IMR-90 (cell line): ENCODE measurements around the gene SLC19A1. TPM values are rescaled to one million over a fixed set of nuclear protein-coding genes. Genes with fewer than 3 reads are reported as not detected.

Experiments
- ATAC-seq: fragments of 200-7000 bp; cut with Tn5 transposase; 2 replicates; pipeline ENCODE4 v1.9.1; 2020; ENCODE audit warnings: low read depth, mild to moderate bottlenecking, moderate library complexity
- BruUV-seq: library from RNA; stranded (reverse); fragments of 400-500 nt; replicated peaks from 2 replicates; lab custom pipeline; 2021; lab: Mats Ljungman, UMichigan
- CTCF ChIA-PET: fragments of 300-600 bp; formaldehyde crosslinking; extraction: SDS; loops from one replicate; lab custom pipeline; 2021; ENCODE audit warnings: antibody characterized with exemption; lab: Yijun Ruan, JAX
- POLR2A ChIA-PET: fragments of 300-600 bp; sonication (Branson Sonifier 250); formaldehyde crosslinking; loops from one replicate; lab custom pipeline; 2022; ENCODE audit warnings: antibody characterized with exemption; ENCODE audit not compliant: unreplicated experiment; lab: Charles Lee
- DNase-seq: peaks from one replicate; pipeline ENCODE4 v3.0.0; 2013
- H2AFZ ChIP-seq: replicated peaks from 2 replicates; pipeline ENCODE3; 2013; ENCODE audit warnings: low read length, mild to moderate bottlenecking; ENCODE audit not compliant: poor library complexity
- H2AK5ac ChIP-seq: 2 replicates; pipeline ENCODE4 v1.6.1; 2013; ENCODE audit warnings: low read depth, low read length, inconsistent platforms
- H2AK9ac ChIP-seq: replicated peaks from 2 replicates; pipeline ENCODE3; 2013; ENCODE audit warnings: mild to moderate bottlenecking, low read depth, low read length, moderate library complexity; ENCODE audit not compliant: poor library complexity
- H2BK120ac ChIP-seq: 2 replicates; pipeline ENCODE4 v1.6.1; 2013; ENCODE audit warnings: low read depth, low read length, inconsistent platforms
- H2BK15ac ChIP-seq: 3 replicates; pipeline ENCODE4 v1.6.1; 2013; ENCODE audit warnings: low read depth, low read length, inconsistent platforms
- H2BK20ac ChIP-seq: 2 replicates; pipeline ENCODE4 v1.6.1; 2013; ENCODE audit warnings: low read depth, mild to moderate bottlenecking, inconsistent platforms, low read length, moderate library complexity
- H2BK5ac ChIP-seq: 2 replicates; pipeline ENCODE4 v1.6.1; 2013; ENCODE audit warnings: mild to moderate bottlenecking, low read depth, low read length, inconsistent platforms; ENCODE audit not compliant: poor library complexity, severe bottlenecking
- H3K14ac ChIP-seq: replicated peaks from 2 replicates; pipeline ENCODE4 v1.6.1; 2013; ENCODE audit warnings: low read depth, low read length, inconsistent platforms
- H3K18ac ChIP-seq: 2 replicates; pipeline ENCODE4 v1.6.1; 2013; ENCODE audit warnings: low read depth, low read length, control low read depth
- H3K23ac ChIP-seq: 2 replicates; pipeline ENCODE4 v1.6.1; 2013; ENCODE audit warnings: low read depth, low read length, inconsistent platforms
- H3K27ac ChIP-seq: 2 replicates; pipeline ENCODE4 v1.5.1; 2013; ENCODE audit warnings: mild to moderate bottlenecking, control low read depth, low read length; ENCODE audit not compliant: insufficient read depth
- H3K27me3 ChIP-seq: 2 replicates; pipeline ENCODE4 v1.6.1; 2013; ENCODE audit warnings: low read length; ENCODE audit not compliant: control insufficient read depth, insufficient read depth
- H3K36me3 ChIP-seq: 2 replicates; pipeline ENCODE4 v1.6.1; 2013; ENCODE audit warnings: low read length, mixed read lengths; ENCODE audit not compliant: control insufficient read depth, insufficient read depth
- H3K4ac ChIP-seq: 2 replicates; pipeline ENCODE4 v1.6.1; 2013; ENCODE audit warnings: low read depth, low read length, inconsistent platforms
- H3K4me1 ChIP-seq: 2 replicates; pipeline ENCODE4 v1.6.1; 2013; ENCODE audit warnings: low read length, mixed read lengths; ENCODE audit not compliant: control insufficient read depth, insufficient read depth
- H3K4me2 ChIP-seq: 2 replicates; pipeline ENCODE4 v1.6.1; 2013; ENCODE audit warnings: low read depth, mild to moderate bottlenecking, control low read depth, low read length, moderate library complexity
- H3K4me3 ChIP-seq: 2 replicates; pipeline ENCODE4 v1.5.1; 2013; ENCODE audit warnings: low read depth, mild to moderate bottlenecking, control low read depth, low read length, moderate library complexity; ENCODE audit not compliant: insufficient read depth
- H3K56ac ChIP-seq: 2 replicates; pipeline ENCODE4 v1.6.1; 2013; ENCODE audit warnings: low read length, inconsistent platforms; ENCODE audit not compliant: insufficient read depth; ENCODE audit errors: extremely low read depth
- H3K79me1 ChIP-seq, 2 experiments: 2 replicates each; pipeline ENCODE4 v1.6.1; 2013; ENCODE audit warnings: low read length in 2 of 2, inconsistent platforms in 1 of 2, low read depth in 1 of 2
- H3K9ac ChIP-seq: 2 replicates; pipeline ENCODE4 v1.6.1; 2013; ENCODE audit warnings: low read depth, low read length, control low read depth
- H3K9me1 ChIP-seq: 2 replicates; pipeline ENCODE4 v1.6.1; 2013; ENCODE audit warnings: low read length, inconsistent platforms; ENCODE audit not compliant: insufficient read depth
- H3K9me3 ChIP-seq: 2 replicates; pipeline ENCODE4 v1.6.1; 2013; ENCODE audit warnings: low read length; ENCODE audit not compliant: control insufficient read depth, insufficient read depth
- H4K20me1 ChIP-seq: 2 replicates; pipeline ENCODE4 v1.6.1; 2013; ENCODE audit warnings: low read length, inconsistent platforms; ENCODE audit not compliant: insufficient read depth
- H4K5ac ChIP-seq: 2 replicates; pipeline ENCODE4 v1.6.1; 2013; ENCODE audit warnings: mild to moderate bottlenecking, low read depth, low read length, control low read depth
- H4K8ac ChIP-seq, 2 experiments: 2 replicates each; pipeline ENCODE4 v1.6.1; 2013; ENCODE audit warnings: low read depth in 2 of 2, low read length in 2 of 2, control low read depth in 1 of 2, inconsistent platforms in 1 of 2
- H4K91ac ChIP-seq: 2 replicates; pipeline ENCODE4 v1.6.1; 2013; ENCODE audit warnings: low read depth, low read length, inconsistent platforms; ENCODE audit not compliant: insufficient read depth
- CTCF ChIP-seq: conservative IDR thresholded peaks from 2 replicates; pipeline ENCODE4 v1.5.1; 2012; ENCODE audit warnings: mild to moderate bottlenecking, low read depth, low read length, improper control_type of control experiment
- FOS ChIP-seq: fragments of 150-350 bp; IDR thresholded peaks from 2 replicates; pipeline ENCODE4 v1.6.1; 2016; ENCODE audit warnings: low read depth, low read length
- MAFK ChIP-seq: IDR thresholded peaks from 2 replicates; pipeline ENCODE4 v1.6.1; 2012; ENCODE audit warnings: low read depth, low read length, improper control_type of control experiment
- NFE2L2 ChIP-seq: fragments of 150-350 bp; IDR thresholded peaks from 2 replicates; pipeline ENCODE4 v1.6.1; 2016; ENCODE audit warnings: low read depth, mild to moderate bottlenecking, low read length
- USF2 ChIP-seq: fragments of 150-350 bp; IDR thresholded peaks from 2 replicates; pipeline ENCODE4 v1.6.1; 2017; ENCODE audit warnings: mild to moderate bottlenecking, antibody characterized with exemption, low read length, low read depth
- WGBS, 2 experiments: methylation state at CpG; one replicate each; pipeline versions ENCODE4 v1.1.5 to v1.1.7; 2013; ENCODE audit warnings: missing lambda C conversion rate in 2 of 2; ENCODE audit not compliant: insufficient read length in 1 of 2; ENCODE audit errors: extremely low coverage in 2 of 2; 5-methylcytosine and 5-hydroxymethylcytosine counted together
- dilution Hi-C: fragments of 300-500 bp; cut with HindIII; formaldehyde crosslinking; loops from one replicate; pipeline ENCODE4 v1.14.3; 2018; ENCODE audit warnings: low sequenced_read_pairs; ENCODE audit not compliant: unreplicated experiment
- in situ Hi-C: fragments of 300-500 bp; cut with MboI; formaldehyde crosslinking; loops from 3 replicates; pipeline ENCODE4 v1.14.3; 2019; ENCODE audit warnings: low sequenced_read_pairs, inconsistent platforms, mixed read lengths
- intact Hi-C: fragments of 100-400 bp; cut with micrococcal nuclease; formaldehyde crosslinking; loops from 2 replicates; pipeline ENCODE4 v1.10.0; 2022
- polyA plus RNA-seq, 3 experiments: library from polyadenylated mRNA; depleted of rRNA; stranded (reverse); fragments of >200 nt; gene quantifications; 2 replicates each; pipeline ENCODE4 v1.2.3, GENCODE V29; 2012; ENCODE audit warnings: low replicate concordance in 1 of 3
- total RNA-seq: library from RNA; depleted of rRNA; stranded (reverse); fragments of >200 nt; gene quantifications from 2 replicates; pipeline ENCODE4 v1.2.3, GENCODE V29; 2012

The SLC19A1 gene
- total and polyA plus RNA-seq, 2 of the 4 experiments (the other 2 are of a cell fraction) = 2.2 to 16.2 TPM

GRCh38 chr21:45474323-45474950 lies 67.8 kb downstream of the SLC19A1 start:
- Histone ChIP-seq H4K20me1 (peaks cover 56% of the 10 kb centered on the region), H2AK5ac (peak overlapping the region; percentile 100), H2BK20ac (peak overlapping the region; percentile 63; the same call in 1 of the 2 replicates), H3K9me1 (peaks cover 27% of the 10 kb centered on the region), H2BK15ac (peak overlapping the region; percentile 39; the same call in 1 of the 3 replicates), H3K4ac (peak overlapping the region; percentile 77), H3K36me3 (peaks cover 48% of the 10 kb centered on the region), H2AFZ (peak overlapping the region; percentile 18), H2BK120ac (peak overlapping the region; percentile 48), H3K4me2 (peak overlapping the region; percentile 37), H3K27me3 (no peaks in the 10 kb centered on the region), H4K8ac (peak overlapping the region in 1 of 2 experiments; percentile 3; a peak in 1 of 4 replicates), H3K56ac (no peak overlapping the region), H3K79me1 (peaks cover 14 to 57% of the 10 kb centered on the region in 2 experiments; a peak in 3 of 4 replicates), H3K9me3 (no peaks in the 10 kb centered on the region), H2AK9ac (peak overlapping the region; percentile 8), H3K14ac (peak overlapping the region; percentile 85), H3K18ac (peak overlapping the region; percentile 67), H3K4me3 (no peak overlapping the region), H3K27ac (peak overlapping the region; percentile 45; the same call in 1 of the 2 replicates), H3K9ac (0 out of 2 replicates have a peak overlapping the region, but pooled peaks have one; percentile 6), H3K23ac (peak overlapping the region; percentile 50; the same call in 1 of the 2 replicates), H4K91ac (peak overlapping the region; percentile 5; the same call in 1 of the 2 replicates), H3K4me1 (peaks cover 31% of the 10 kb centered on the region), H4K5ac (peak overlapping the region; percentile 21; the same call in 1 of the 2 replicates), H2BK5ac (peak overlapping the region; percentile 79)
- TF ChIP-seq MAFK (no peak), FOS (no peak), USF2 (no peak), NFE2L2 (no peak), CTCF (no peak)
- POLR2A ChIA-PET = no interaction called here
- intact Hi-C loops = no loop called here
- no peak for ATAC-seq
- DNase-seq = no peak
- dilution Hi-C loops = no loop called here
- CTCF ChIA-PET = interaction anchor here (1.0 kb wide), 1 partner anchor 9 kb away, joined by 4 read pairs; no protein-coding TSS in a partner anchor
- BruUV-seq = no TSS peak
- 97% methylated on average over 12 of the region's 18 CpGs; no CpG with 5 or more reads in 1 of the 2 experiments for WGBS, 2 experiments
- in situ Hi-C loops = no loop called here
